Endodermal cell (in vitro differentiated cells): ENCODE data around the gene XYLT1. TPM values are rescaled to one million over a fixed set of nuclear protein-coding genes. Genes with fewer than 3 reads are reported as not detected.
A peak's percentile ranks its signal among the peaks of the same experiment; 100 is the strongest.

ENCODE experiments used
- DNase-seq: peaks from one replicate; pipeline ENCODE4 v3.0.0-alpha.2; 2017
- H3K27ac ChIP-seq: 2 replicates; pipeline ENCODE4 v1.5.1; 2013; ENCODE audit warnings: mild to moderate bottlenecking, low read depth, low read length, moderate library complexity
- H3K27me3 ChIP-seq: 2 replicates; pipeline ENCODE4 v1.6.1; 2013; ENCODE audit warnings: mild to moderate bottlenecking, low read length, moderate library complexity; ENCODE audit not compliant: insufficient read depth, control insufficient read depth, poor library complexity, severe bottlenecking
- H3K36me3 ChIP-seq: 2 replicates; pipeline ENCODE4 v1.7.0; 2013; ENCODE audit warnings: mild to moderate bottlenecking, low read length, moderate library complexity; ENCODE audit not compliant: control insufficient read depth, insufficient read depth
- H3K4me1 ChIP-seq: one replicate; pipeline ENCODE4 v1.7.0; 2013; ENCODE audit warnings: low read length; ENCODE audit not compliant: control insufficient read depth, insufficient read depth
- H3K4me3 ChIP-seq: 2 replicates; pipeline ENCODE4 v1.5.1; 2013; ENCODE audit warnings: mild to moderate bottlenecking, low read length, moderate library complexity
- H3K9ac ChIP-seq: 2 replicates; pipeline ENCODE4 v1.6.1; 2013; ENCODE audit warnings: mild to moderate bottlenecking, low read length, moderate library complexity; ENCODE audit not compliant: poor library complexity, severe bottlenecking; ENCODE audit errors: extremely low read depth
- H3K9me3 ChIP-seq: 2 replicates; pipeline ENCODE4 v1.6.1; 2013; ENCODE audit warnings: mild to moderate bottlenecking, low read length, moderate library complexity; ENCODE audit not compliant: control insufficient read depth
- H3K27ac Mint-ChIP-seq: 2 replicates; pipeline ENCODE4 v1.8.0; 2020; ENCODE audit warnings: mixed read lengths
- H3K27me3 Mint-ChIP-seq: 2 replicates; pipeline ENCODE4 v1.8.0; 2021; ENCODE audit warnings: mild to moderate bottlenecking, mixed read lengths; ENCODE audit not compliant: insufficient read depth
- H3K36me3 Mint-ChIP-seq: 2 replicates; pipeline ENCODE4 v1.8.0; 2020; ENCODE audit warnings: low read depth, mixed read lengths
- H3K4me1 Mint-ChIP-seq: 2 replicates; pipeline ENCODE4 v1.8.0; 2020; ENCODE audit warnings: mixed read lengths
- H3K4me3 Mint-ChIP-seq: 2 replicates; pipeline ENCODE4 v1.8.0; 2020; ENCODE audit warnings: mild to moderate bottlenecking, moderate library complexity, mixed read lengths
- H3K9me3 Mint-ChIP-seq: 2 replicates; pipeline ENCODE4 v1.8.0; 2020; ENCODE audit warnings: mild to moderate bottlenecking, mixed read lengths
- CTCF ChIP-seq: fragments of 200-600 bp; sonication (generic); conservative IDR thresholded peaks from 2 replicates; pipeline ENCODE4 v1.5.0; 2021; ENCODE audit warnings: antibody characterized with exemption, mild to moderate bottlenecking
- WGBS, 2 experiments: methylation state at CpG; one replicate each; pipeline versions ENCODE4 v1.1.5 to v1.1.7; 2013; ENCODE audit warnings: missing lambda C conversion rate in 2 of 2, mixed read lengths in 1 of 2; ENCODE audit not compliant: insufficient coverage in 1 of 2, insufficient read length in 1 of 2; 5-methylcytosine and 5-hydroxymethylcytosine counted together
- total RNA-seq, 2 donors: library from RNA; stranded (reverse); fragmentation: NEBNext Ultra II Directional in 1 of 2; extraction: Animal tissue kit (Norgen Biotek cat#: 25700) in 1 of 2; gene quantifications; 2 replicates in 1 of 2; 3 replicates in 1 of 2; pipeline ENCODE4 v1.2.1, GENCODE V29; 2021

XYLT1 gene
- total RNA-seq, 2 donors from 2014 or later, result 26.8 to 28.5 TPM

- Mint-ChIP-seq H3K36me3 (peaks cover 4% of the 10 kb centered on the region), H3K27me3 (no peaks in the 10 kb centered on the region), H3K4me3 (no peak overlapping the region), H3K9me3 (no peaks in the 10 kb centered on the region), H3K27ac (no peak overlapping the region), H3K4me1 (peaks cover 9% of the 10 kb centered on the region)
- Histone ChIP-seq H3K9ac (no peak overlapping the region), H3K36me3 (no peaks in the 10 kb centered on the region), H3K9me3 (no peaks in the 10 kb centered on the region), H3K27me3 (no peaks in the 10 kb centered on the region), H3K27ac (peak overlapping the region; percentile 63), H3K4me3 (no peak overlapping the region), H3K4me1 (no peaks in the 10 kb centered on the region)
- DNase-seq, result no peak
- WGBS, 2 experiments, result 94% methylated on average over 2 of the region's 2 CpGs; no CpG with 5 or more reads in 1 of the 2 experiments
- no peak for TF ChIP-seq CTCF
These were observed 266.1 kb downstream of the XYLT1 start for GRCh38 chr16:17204644-17205043.

- Histone ChIP-seq H3K4me3 (no peak overlapping the region), H3K36me3 (no peaks in the 10 kb centered on the region), H3K27ac (peak overlapping the region; percentile 63), H3K4me1 (no peaks in the 10 kb centered on the region), H3K9me3 (no peaks in the 10 kb centered on the region), H3K9ac (no peak overlapping the region), H3K27me3 (no peaks in the 10 kb centered on the region)
- Mint-ChIP-seq H3K4me1 (peaks cover 9% of the 10 kb centered on the region), H3K27me3 (no peaks in the 10 kb centered on the region), H3K27ac (no peak overlapping the region), H3K36me3 (peaks cover 8% of the 10 kb centered on the region), H3K9me3 (no peaks in the 10 kb centered on the region), H3K4me3 (no peak overlapping the region)
- 94% methylated on average over 2 of the region's 2 CpGs; no CpG with 5 or more reads in 1 of the 2 experiments for WGBS, 2 experiments
- DNase-seq, result no peak
- no peak for TF ChIP-seq CTCF
These were observed 266.6 kb downstream of the XYLT1 start for GRCh38 chr16:17204206-17204605.

GRCh38 chr16:17203424-17203823 is 267.3 kb downstream of the XYLT1 start:
- no peaks in the 10 kb centered on the region for H3K9me3 Mint-ChIP-seq
- no peak overlapping the region for H3K27ac ChIP-seq
- H3K4me1 ChIP-seq, result no peaks in the 10 kb centered on the region
- peaks cover 10% of the 10 kb centered on the region for H3K36me3 Mint-ChIP-seq
- no peaks in the 10 kb centered on the region for H3K9me3 ChIP-seq
- no peak for TF ChIP-seq CTCF
- H3K4me3 ChIP-seq, result no peak overlapping the region
- H3K36me3 ChIP-seq, result no peaks in the 10 kb centered on the region
- no peaks in the 10 kb centered on the region for H3K27me3 Mint-ChIP-seq
- H3K27ac Mint-ChIP-seq, result no peak overlapping the region
- no peak overlapping the region for H3K4me3 Mint-ChIP-seq
- H3K27me3 ChIP-seq, result no peaks in the 10 kb centered on the region
- H3K9ac ChIP-seq, result no peak overlapping the region
- WGBS, 2 experiments, result 85 to 100% methylated on average over 1 of the region's 1 CpG
- peaks cover 9% of the 10 kb centered on the region for H3K4me1 Mint-ChIP-seq
- no peak for DNase-seq
